Kidney glomerular epithelial cell (primary cell): ENCODE results near the gene TEDC1.

ENCODE experiments used
- DNase-seq: peaks from one replicate; lab custom pipeline; 2025; lab: John Stamatoyannopoulos, UW

TEDC1 gene

GRCh38 chr14:105490572-105491365 lies at the start of gene TEDC1:
TSS of gene TEDC1 (plus strand) at chr14:105491246. CDS start at chr14:105491376, 130 bp downstream.
- peak; percentile 100 for DNase-seq

GRCh38 chr14:105442125-105442524 lies 48.9 kb upstream of the TEDC1 start:
- no peak for DNase-seq

GRCh38 chr14:105442834-105443233 lies 48.2 kb upstream of the TEDC1 start:
- DNase-seq: no peak

- DNase-seq: no peak
These were observed 46.2 kb upstream of the TEDC1 start for GRCh38 chr14:105444859-105445258.

GRCh38 chr14:105445290-105445689 lies 45.8 kb upstream of the TEDC1 start:
- DNase-seq: no peak

- no peak for DNase-seq
These were observed 44.9 kb upstream of the TEDC1 start for GRCh38 chr14:105445901-105446845.

- DNase-seq: no peak
These were observed 44.1 kb upstream of the TEDC1 start for GRCh38 chr14:105446971-105447370.

- no peak for DNase-seq
These were observed 43.1 kb upstream of the TEDC1 start for GRCh38 chr14:105447651-105448640.

GRCh38 chr14:105448706-105449111 lies 42.3 kb upstream of the TEDC1 start:
- peak; percentile 10 for DNase-seq

- no peak for DNase-seq
These were observed 41.5 kb upstream of the TEDC1 start for GRCh38 chr14:105449276-105450122.

- DNase-seq: no peak
These were observed 40.9 kb upstream of the TEDC1 start for GRCh38 chr14:105450123-105450505.

GRCh38 chr14:105450864-105451720 lies 40.0 kb upstream of the TEDC1 start:
- DNase-seq: no peak

GRCh38 chr14:105452963-105453362 lies 38.1 kb upstream of the TEDC1 start:
- DNase-seq: no peak

- DNase-seq: no peak
These were observed 37.2 kb upstream of the TEDC1 start for GRCh38 chr14:105453847-105454246.

GRCh38 chr14:105455086-105455640 lies 35.9 kb upstream of the TEDC1 start:
- no peak for DNase-seq

- no peak for DNase-seq
These were observed 35.0 kb upstream of the TEDC1 start for GRCh38 chr14:105455766-105456660.

- DNase-seq: no peak
These were observed 34.1 kb upstream of the TEDC1 start for GRCh38 chr14:105456736-105457617.
